ENCODE data around the gene AMOT. TPM values are rescaled to one million over a fixed set of nuclear protein-coding genes. Genes with fewer than 3 reads are reported as not detected.

AMOT gene
- total RNA-seq, 1 experiment from 2014 or later: 4.0 TPM

- in situ Hi-C loops (cut with HindIII; ENCODE audit: low pct_unique_long_range_greater_than_20kb, low sequenced_read_pairs): no loop called here
- DNase-seq (ENCODE audit: low read depth, low spot score): no peak
- intact Hi-C loops (cut with micrococcal nuclease; ENCODE audit: unreplicated experiment): no loop called here
- BruUV-seq (replicated peaks): no TSS peak
- no peaks in the 10 kb centered on the region for H3K9me3 ChIP-seq (ENCODE audit: control insufficient read depth, insufficient read depth, low read depth, low read length)
- no peak overlapping the region for H3K4me3 ChIP-seq (ENCODE audit: low read depth in 2 of 2, low read length in 2 of 2)
- CTCF ChIA-PET: no interaction called here
- no peaks in the 10 kb centered on the region for H3K36me3 ChIP-seq (ENCODE audit: control insufficient read depth, insufficient read depth, low read length)
- TF ChIP-seq SIN3A (IDR thresholded peaks at IDR 0.05; ENCODE audit: borderline replicate concordance, insufficient read depth, low read depth, low read length) (no peak), CTCF (IDR thresholded peaks at IDR 0.05) (no peak), REST (IDR thresholded peaks at IDR 0.05; ENCODE audit: insufficient read depth in 1 of 2, low read depth in 2 of 2, low read length in 1 of 2) (no peak), TCF7L2 (IDR thresholded peaks at IDR 0.05; ENCODE audit: low read depth, low read length) (no peak), POLR2AphosphoS5 (IDR thresholded peaks at IDR 0.05; ENCODE audit: low read depth, low read length) (no peak)
- H3K27ac ChIP-seq (ENCODE audit: low read length): no peak overlapping the region
- ATAC-seq: no peak
- no peaks in the 10 kb centered on the region for H3K27me3 ChIP-seq (ENCODE audit: control insufficient read depth, insufficient read depth, low read length)
- POLR2A ChIA-PET: no interaction called here
- H3K4me1 ChIP-seq (ENCODE audit: control insufficient read depth, insufficient read depth, low read length): no peaks in the 10 kb centered on the region
Measured at GRCh38 chrX:112816908-112817307, 23.7 kb downstream of the AMOT start.

- no peak for TF ChIP-seq CTCF (IDR thresholded peaks at IDR 0.05)
- TF ChIP-seq POLR2AphosphoS5 (IDR thresholded peaks at IDR 0.05; ENCODE audit: low read depth, low read length): no peak
- TF ChIP-seq TCF7L2 (IDR thresholded peaks at IDR 0.05; ENCODE audit: low read depth, low read length): no peak
- no peak for TF ChIP-seq SIN3A (IDR thresholded peaks at IDR 0.05; ENCODE audit: borderline replicate concordance, insufficient read depth, low read depth, low read length)
- TF ChIP-seq REST (IDR thresholded peaks at IDR 0.05; ENCODE audit: insufficient read depth in 1 of 2, low read depth in 2 of 2, low read length in 1 of 2): no peak
- Histone ChIP-seq H3K4me3 (ENCODE audit: low read depth in 2 of 2, low read length in 2 of 2) (no peak overlapping the region), H3K4me1 (ENCODE audit: control insufficient read depth, insufficient read depth, low read length) (no peaks in the 10 kb centered on the region), H3K36me3 (ENCODE audit: control insufficient read depth, insufficient read depth, low read length) (no peaks in the 10 kb centered on the region), H3K27me3 (ENCODE audit: control insufficient read depth, insufficient read depth, low read length) (no peaks in the 10 kb centered on the region), H3K9me3 (ENCODE audit: control insufficient read depth, insufficient read depth, low read depth, low read length) (no peaks in the 10 kb centered on the region), H3K27ac (ENCODE audit: low read length) (no peak overlapping the region)
- CTCF ChIA-PET: no interaction called here
- BruUV-seq (replicated peaks): no TSS peak
- no peak for DNase-seq (ENCODE audit: low read depth, low spot score)
- intact Hi-C loops (cut with micrococcal nuclease; ENCODE audit: unreplicated experiment): no loop called here
- in situ Hi-C loops (cut with HindIII; ENCODE audit: low pct_unique_long_range_greater_than_20kb, low sequenced_read_pairs): no loop called here
- POLR2A ChIA-PET: no interaction called here
- ATAC-seq: no peak
Measured at GRCh38 chrX:112814496-112814895, 26.1 kb downstream of the AMOT start.

All from Panc1 (cell line).